ENCODE results near the gene CCL1. TPM values are rescaled to one million over a fixed set of nuclear protein-coding genes. Genes with fewer than 3 reads are reported as not detected.

CCL1 gene
- total and polyA plus RNA-seq, 12 donors: not detected

GRCh38 chr17:34408439-34408838 lies 45.4 kb upstream of the CCL1 start:
- ATAC-seq (no peak), DNase-seq (no peak)
- no peaks in the 10 kb centered on the region for H3K36me3 ChIP-seq
- intact Hi-C loops (cut with DNase I): no loop called here
- H3K4me1 ChIP-seq: no peaks in the 10 kb centered on the region
- WGBS, 2 donors: 65 to 70% methylated on average over 1 of the region's 1 CpG
- TF ChIP-seq, protein P1, sequence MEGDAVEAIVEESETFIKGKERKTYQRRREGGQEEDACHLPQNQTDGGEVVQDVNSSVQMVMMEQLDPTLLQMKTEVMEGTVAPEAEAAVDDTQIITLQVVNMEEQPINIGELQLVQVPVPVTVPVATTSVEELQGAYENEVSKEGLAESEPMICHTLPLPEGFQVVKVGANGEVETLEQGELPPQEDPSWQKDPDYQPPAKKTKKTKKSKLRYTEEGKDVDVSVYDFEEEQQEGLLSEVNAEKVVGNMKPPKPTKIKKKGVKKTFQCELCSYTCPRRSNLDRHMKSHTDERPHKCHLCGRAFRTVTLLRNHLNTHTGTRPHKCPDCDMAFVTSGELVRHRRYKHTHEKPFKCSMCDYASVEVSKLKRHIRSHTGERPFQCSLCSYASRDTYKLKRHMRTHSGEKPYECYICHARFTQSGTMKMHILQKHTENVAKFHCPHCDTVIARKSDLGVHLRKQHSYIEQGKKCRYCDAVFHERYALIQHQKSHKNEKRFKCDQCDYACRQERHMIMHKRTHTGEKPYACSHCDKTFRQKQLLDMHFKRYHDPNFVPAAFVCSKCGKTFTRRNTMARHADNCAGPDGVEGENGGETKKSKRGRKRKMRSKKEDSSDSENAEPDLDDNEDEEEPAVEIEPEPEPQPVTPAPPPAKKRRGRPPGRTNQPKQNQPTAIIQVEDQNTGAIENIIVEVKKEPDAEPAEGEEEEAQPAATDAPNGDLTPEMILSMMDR (IDR thresholded peaks at IDR 0.05): no peak
- H3K27me3 ChIP-seq: peaks cover 0 to 67% (median 44%) of the 10 kb centered on the region in 7 donors
- no peak overlapping the region for H3K4me3 ChIP-seq
- H3K9me3 ChIP-seq: no peaks in the 10 kb centered on the region
- no peak overlapping the region for H3K27ac ChIP-seq

- Histone ChIP-seq H3K27me3 (peaks cover 0 to 49% (median 31%) of the 10 kb centered on the region in 7 donors), H3K36me3 (no peaks in the 10 kb centered on the region), H3K4me3 (no peak overlapping the region), H3K9me3 (no peaks in the 10 kb centered on the region), H3K27ac (no peak overlapping the region), H3K4me1 (no peaks in the 10 kb centered on the region)
- intact Hi-C loops (cut with DNase I): no loop called here
- DNase-seq: no peak
- TF ChIP-seq, protein P1 (IDR thresholded peaks at IDR 0.05): no peak
- WGBS, 2 donors: 75 to 79% methylated on average over 6 of the region's 6 CpGs
- no peak for ATAC-seq
These were observed 43.2 kb upstream of the CCL1 start for GRCh38 chr17:34406226-34406625.

DNA sequence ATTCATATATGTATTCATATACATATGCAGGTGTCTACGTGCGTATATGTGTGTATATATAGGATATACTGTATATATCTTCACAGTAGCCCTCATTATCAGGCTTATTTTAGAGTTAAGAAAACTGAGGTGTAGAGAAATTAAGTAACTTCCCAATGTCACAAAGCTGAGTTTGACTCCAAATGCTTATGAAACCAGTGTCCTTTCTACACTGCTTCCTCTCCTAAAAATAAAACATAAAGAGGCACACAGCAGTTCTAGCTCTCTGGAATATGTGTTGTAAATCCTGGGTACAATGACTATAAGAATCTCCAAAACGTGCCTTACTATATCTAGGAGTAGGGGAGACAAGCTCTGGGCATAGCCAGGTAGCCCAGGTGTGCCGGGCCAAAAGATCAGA lies 40.0 kb upstream of the CCL1 start:
- H3K36me3 ChIP-seq: no peaks in the 10 kb centered on the region
- intact Hi-C loops (cut with DNase I): no loop called here
- 60 to 67% methylated on average over 4 of the region's 4 CpGs for WGBS, 2 donors
- TF ChIP-seq, protein P1 (IDR thresholded peaks at IDR 0.05): no peak
- no peak for ATAC-seq
- H3K4me1 ChIP-seq: peaks cover 0 to 16% (median 0%) of the 10 kb centered on the region in 9 donors
- no peak for DNase-seq
- H3K9me3 ChIP-seq: no peaks in the 10 kb centered on the region
- H3K27ac ChIP-seq: no peak overlapping the region
- peaks cover 0 to 32% (median 16%) of the 10 kb centered on the region in 7 donors for H3K27me3 ChIP-seq
- H3K4me3 ChIP-seq: no peak overlapping the region

DNA sequence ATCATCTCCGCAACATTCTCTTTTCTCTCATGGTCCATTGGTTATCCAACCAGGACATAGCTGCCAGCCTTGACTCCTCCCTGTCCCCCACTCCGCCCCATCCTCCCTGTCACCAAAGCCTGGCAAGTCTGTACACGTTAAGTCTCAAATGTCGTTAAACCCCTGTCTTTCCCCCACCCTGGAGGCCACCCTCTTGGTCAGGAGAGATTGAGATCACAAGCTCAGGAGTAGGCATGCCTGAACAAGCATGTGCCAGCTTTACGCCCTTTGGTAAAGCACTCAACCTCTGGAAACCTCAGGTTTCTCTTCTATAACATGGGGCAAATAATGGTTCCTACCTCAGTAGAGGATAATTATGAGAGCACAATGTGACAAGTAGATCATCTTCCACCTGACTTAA lies 38.1 kb upstream of the CCL1 start:
- Histone ChIP-seq H3K4me1 (peaks cover 0 to 16% (median 0%) of the 10 kb centered on the region in 9 donors), H3K27me3 (peaks cover 0 to 35% (median 17%) of the 10 kb centered on the region in 7 donors), H3K36me3 (no peaks in the 10 kb centered on the region), H3K27ac (no peak overlapping the region), H3K4me3 (no peak overlapping the region), H3K9me3 (no peaks in the 10 kb centered on the region)
- 82 to 85% methylated on average over 5 of the region's 5 CpGs for WGBS, 2 donors
- DNase-seq (no peak), ATAC-seq (no peak)
- TF ChIP-seq, protein P1 (IDR thresholded peaks at IDR 0.05): no peak
- intact Hi-C loops (cut with DNase I): no loop called here
